HL-60 (cell line): ENCODE data around the gene VWA5A.
A peak's percentile ranks its signal among the peaks of the same experiment; 100 is the strongest.

Experiments used
- DNase-seq, 2 experiments: peaks; one replicate each; pipeline ENCODE4 v3.0.0-alpha.2; 2010 to 2020; ENCODE audit warnings: low read depth in 1 of 2, low spot score in 1 of 2
- H3K27ac ChIP-seq: fragments of 250-450 bp; sonication (Bioruptor Pico); replicated peaks from 2 replicates; pipeline ENCODE4 v1.5.1; 2020; ENCODE audit warnings: mild to moderate bottlenecking, moderate library complexity
- H3K27me3 ChIP-seq: fragments of 250-450 bp; sonication (Bioruptor Pico); 2 replicates; pipeline ENCODE4 v1.5.1; 2021; ENCODE audit warnings: mild to moderate bottlenecking, moderate library complexity; ENCODE audit not compliant: insufficient read depth, poor library complexity, severe bottlenecking
- H3K4me3 ChIP-seq: replicated peaks from 2 replicates; pipeline ENCODE4 v1.5.1; 2011; ENCODE audit warnings: mild to moderate bottlenecking, control low read depth, low read length; ENCODE audit not compliant: insufficient read depth
- GABPA ChIP-seq: IDR thresholded peaks from 2 replicates; pipeline ENCODE4 v1.6.1; 2012; ENCODE audit warnings: low read depth
- POLR2AphosphoS5 ChIP-seq: IDR thresholded peaks from 2 replicates; pipeline ENCODE4 v1.6.1; 2012; ENCODE audit warnings: low read depth
- SPI1 ChIP-seq: IDR thresholded peaks from 2 replicates; pipeline ENCODE4 v1.6.1; 2012; ENCODE audit warnings: low read depth, mild to moderate bottlenecking, borderline replicate concordance
- TF ChIP-seq, protein P1 (sequence below): IDR thresholded peaks from 2 replicates; pipeline ENCODE4 v1.6.1; 2012; ENCODE audit warnings: low read depth; ENCODE audit not compliant: insufficient replicate concordance
- TF ChIP-seq, protein P2 (sequence below): IDR thresholded peaks from one replicate; pipeline ENCODE4 v1.5.1; 2011; ENCODE audit warnings: low read length, control low read depth, inconsistent platforms; ENCODE audit not compliant: insufficient read depth

VWA5A gene

DNA sequence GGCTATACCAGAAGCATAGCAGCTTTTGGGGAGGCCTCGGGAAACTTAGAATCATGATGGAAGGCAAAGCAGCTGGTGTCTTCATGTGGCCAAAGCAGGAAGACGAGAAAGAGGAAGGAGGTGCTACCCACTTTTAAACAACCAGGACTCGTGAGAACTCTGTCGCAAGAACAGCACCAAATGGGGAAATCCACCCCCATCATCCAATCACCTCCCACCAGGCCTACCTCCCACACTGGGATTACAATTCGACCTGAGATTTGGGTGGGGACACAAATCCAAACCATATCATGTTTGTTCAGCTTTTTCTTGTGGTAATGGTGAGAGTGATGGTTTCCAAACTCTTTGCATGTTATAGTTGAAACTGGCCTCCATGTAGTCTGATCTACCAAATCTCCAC lies 35.4 kb downstream of the VWA5A start:
- TF ChIP-seq GABPA (no peak), SPI1 (peak; percentile 55; the same call in 1 of the 2 replicates)
- TF ChIP-seq, protein P1, sequence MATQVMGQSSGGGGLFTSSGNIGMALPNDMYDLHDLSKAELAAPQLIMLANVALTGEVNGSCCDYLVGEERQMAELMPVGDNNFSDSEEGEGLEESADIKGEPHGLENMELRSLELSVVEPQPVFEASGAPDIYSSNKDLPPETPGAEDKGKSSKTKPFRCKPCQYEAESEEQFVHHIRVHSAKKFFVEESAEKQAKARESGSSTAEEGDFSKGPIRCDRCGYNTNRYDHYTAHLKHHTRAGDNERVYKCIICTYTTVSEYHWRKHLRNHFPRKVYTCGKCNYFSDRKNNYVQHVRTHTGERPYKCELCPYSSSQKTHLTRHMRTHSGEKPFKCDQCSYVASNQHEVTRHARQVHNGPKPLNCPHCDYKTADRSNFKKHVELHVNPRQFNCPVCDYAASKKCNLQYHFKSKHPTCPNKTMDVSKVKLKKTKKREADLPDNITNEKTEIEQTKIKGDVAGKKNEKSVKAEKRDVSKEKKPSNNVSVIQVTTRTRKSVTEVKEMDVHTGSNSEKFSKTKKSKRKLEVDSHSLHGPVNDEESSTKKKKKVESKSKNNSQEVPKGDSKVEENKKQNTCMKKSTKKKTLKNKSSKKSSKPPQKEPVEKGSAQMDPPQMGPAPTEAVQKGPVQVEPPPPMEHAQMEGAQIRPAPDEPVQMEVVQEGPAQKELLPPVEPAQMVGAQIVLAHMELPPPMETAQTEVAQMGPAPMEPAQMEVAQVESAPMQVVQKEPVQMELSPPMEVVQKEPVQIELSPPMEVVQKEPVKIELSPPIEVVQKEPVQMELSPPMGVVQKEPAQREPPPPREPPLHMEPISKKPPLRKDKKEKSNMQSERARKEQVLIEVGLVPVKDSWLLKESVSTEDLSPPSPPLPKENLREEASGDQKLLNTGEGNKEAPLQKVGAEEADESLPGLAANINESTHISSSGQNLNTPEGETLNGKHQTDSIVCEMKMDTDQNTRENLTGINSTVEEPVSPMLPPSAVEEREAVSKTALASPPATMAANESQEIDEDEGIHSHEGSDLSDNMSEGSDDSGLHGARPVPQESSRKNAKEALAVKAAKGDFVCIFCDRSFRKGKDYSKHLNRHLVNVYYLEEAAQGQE = no peak
- Histone ChIP-seq H3K4me3 (no peak overlapping the region), H3K27me3 (no peaks in the 10 kb centered on the region), H3K27ac (no peak overlapping the region)
- DNase-seq = peak; percentile 70 to 80

DNA sequence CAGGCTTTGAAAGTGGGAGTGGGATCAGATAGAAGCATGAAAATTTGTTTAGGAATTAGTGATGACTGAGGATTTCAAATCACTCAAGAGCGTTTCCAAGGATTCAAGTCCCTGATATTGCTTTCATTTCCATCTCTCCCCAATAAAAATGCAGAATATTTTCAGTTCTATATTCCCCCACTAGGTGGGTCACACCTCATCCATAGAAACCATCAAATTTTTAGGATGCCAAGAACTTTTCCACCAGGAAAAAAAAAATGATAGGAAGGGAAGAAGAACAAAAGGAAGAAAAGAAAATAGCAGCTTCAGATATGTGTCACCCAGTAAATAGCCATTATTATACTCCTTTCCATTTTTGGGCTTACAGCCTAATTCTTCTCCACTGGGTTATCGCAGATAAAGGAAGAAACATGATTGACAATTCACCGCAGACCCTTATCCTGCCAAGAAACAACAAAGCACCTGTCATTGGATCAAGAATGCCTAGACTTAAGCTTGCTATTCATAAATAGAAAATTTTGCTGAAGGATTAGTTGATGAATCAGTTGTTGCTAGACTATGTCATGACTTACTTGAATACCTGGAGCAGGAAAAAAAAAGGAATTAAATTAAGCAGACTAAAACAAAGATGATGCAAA lies 37.6 kb downstream of the VWA5A start:
- H3K4me3 ChIP-seq = no peak overlapping the region
- TF ChIP-seq, protein P1 = no peak
- TF ChIP-seq GABPA = no peak
- TF ChIP-seq, protein P2, sequence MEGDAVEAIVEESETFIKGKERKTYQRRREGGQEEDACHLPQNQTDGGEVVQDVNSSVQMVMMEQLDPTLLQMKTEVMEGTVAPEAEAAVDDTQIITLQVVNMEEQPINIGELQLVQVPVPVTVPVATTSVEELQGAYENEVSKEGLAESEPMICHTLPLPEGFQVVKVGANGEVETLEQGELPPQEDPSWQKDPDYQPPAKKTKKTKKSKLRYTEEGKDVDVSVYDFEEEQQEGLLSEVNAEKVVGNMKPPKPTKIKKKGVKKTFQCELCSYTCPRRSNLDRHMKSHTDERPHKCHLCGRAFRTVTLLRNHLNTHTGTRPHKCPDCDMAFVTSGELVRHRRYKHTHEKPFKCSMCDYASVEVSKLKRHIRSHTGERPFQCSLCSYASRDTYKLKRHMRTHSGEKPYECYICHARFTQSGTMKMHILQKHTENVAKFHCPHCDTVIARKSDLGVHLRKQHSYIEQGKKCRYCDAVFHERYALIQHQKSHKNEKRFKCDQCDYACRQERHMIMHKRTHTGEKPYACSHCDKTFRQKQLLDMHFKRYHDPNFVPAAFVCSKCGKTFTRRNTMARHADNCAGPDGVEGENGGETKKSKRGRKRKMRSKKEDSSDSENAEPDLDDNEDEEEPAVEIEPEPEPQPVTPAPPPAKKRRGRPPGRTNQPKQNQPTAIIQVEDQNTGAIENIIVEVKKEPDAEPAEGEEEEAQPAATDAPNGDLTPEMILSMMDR = no peak
- no peaks in the 10 kb centered on the region for H3K27me3 ChIP-seq

DNA sequence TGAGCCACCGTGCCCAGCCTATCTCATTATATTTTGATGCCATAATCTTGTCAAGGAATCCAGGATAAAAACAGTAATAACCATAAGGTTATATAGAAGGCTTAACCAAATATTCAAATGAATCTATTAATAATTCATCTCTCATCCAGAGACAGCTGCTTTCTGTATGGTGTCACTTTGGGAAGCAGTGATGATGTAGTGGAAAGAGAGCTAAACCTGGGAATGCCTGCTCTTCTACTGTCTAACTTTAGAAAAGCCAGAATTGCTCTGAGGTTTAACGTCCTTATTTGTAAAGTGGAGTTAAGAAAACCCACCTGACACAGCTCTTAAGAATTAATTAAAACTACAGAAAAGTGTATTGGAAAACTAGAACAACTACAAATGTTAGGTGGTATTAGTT lies 38.6 kb downstream of the VWA5A start:
- no peaks in the 10 kb centered on the region for H3K27me3 ChIP-seq
- no peak for DNase-seq

More for the DNA sequence above, 37.6 kb downstream of the VWA5A start:
- no peak overlapping the region for H3K27ac ChIP-seq
- no peak for DNase-seq

More for the DNA sequence above, 38.6 kb downstream of the VWA5A start:
- Histone ChIP-seq H3K4me3 (no peak overlapping the region), H3K27ac (no peak overlapping the region)
- TF ChIP-seq, protein P2 = no peak
- TF ChIP-seq GABPA = no peak
- TF ChIP-seq POLR2AphosphoS5 = no peak
- TF ChIP-seq, protein P1 = no peak
- no peak for TF ChIP-seq SPI1
